ENCODE data around the gene ATG12.

DNA sequence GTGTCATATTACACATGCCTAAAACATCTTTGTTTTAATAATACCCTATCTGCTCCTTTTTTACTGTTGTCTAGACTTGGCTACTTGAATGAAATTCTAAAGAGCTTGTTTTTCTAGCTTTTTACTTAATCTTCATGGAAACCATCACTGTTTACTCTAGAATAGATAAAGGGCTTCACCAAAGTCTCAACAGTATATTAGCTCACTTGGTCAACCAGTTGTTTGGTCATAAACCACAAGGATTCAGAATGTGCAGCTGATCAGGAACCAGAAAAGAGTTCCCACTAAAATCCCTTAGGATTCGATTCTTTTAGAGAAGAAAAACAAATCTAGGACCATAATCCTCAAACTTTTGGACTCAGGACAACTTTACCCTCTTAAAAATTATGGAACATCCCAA is 62.9 kb downstream of the ATG12 start:
- TF ChIP-seq, protein P1, sequence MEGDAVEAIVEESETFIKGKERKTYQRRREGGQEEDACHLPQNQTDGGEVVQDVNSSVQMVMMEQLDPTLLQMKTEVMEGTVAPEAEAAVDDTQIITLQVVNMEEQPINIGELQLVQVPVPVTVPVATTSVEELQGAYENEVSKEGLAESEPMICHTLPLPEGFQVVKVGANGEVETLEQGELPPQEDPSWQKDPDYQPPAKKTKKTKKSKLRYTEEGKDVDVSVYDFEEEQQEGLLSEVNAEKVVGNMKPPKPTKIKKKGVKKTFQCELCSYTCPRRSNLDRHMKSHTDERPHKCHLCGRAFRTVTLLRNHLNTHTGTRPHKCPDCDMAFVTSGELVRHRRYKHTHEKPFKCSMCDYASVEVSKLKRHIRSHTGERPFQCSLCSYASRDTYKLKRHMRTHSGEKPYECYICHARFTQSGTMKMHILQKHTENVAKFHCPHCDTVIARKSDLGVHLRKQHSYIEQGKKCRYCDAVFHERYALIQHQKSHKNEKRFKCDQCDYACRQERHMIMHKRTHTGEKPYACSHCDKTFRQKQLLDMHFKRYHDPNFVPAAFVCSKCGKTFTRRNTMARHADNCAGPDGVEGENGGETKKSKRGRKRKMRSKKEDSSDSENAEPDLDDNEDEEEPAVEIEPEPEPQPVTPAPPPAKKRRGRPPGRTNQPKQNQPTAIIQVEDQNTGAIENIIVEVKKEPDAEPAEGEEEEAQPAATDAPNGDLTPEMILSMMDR (IDR thresholded peaks at IDR 0.05) = no peak
- TF ChIP-seq POLR2AphosphoS5 (IDR thresholded peaks at IDR 0.05) = no peak
